Mucosa of descending colon (tissue), 3 donors: ENCODE results near the gene ZDHHC7. TPM values are rescaled to one million over a fixed set of nuclear protein-coding genes. Genes with fewer than 3 reads are reported as not detected.

ENCODE experiments used
- ATAC-seq: fragments of 200-7000 bp; cut with Tn5 transposase; one replicate; pipeline ENCODE4 v1.9.1; 2020; ENCODE audit warnings: mild to moderate bottlenecking, moderate library complexity
- DNase-seq, 3 donors: peaks; one replicate each; pipeline ENCODE4 v3.0.0-alpha.2; 2020
- H3K36me3 ChIP-seq: fragments of 200-600 bp; one replicate; pipeline ENCODE4 v1.8.0; 2021; ENCODE audit warnings: low read depth, mild to moderate bottlenecking
- H3K4me1 ChIP-seq: fragments of 200-600 bp; one replicate; pipeline ENCODE4 v1.8.0; 2021; ENCODE audit warnings: low read depth, mild to moderate bottlenecking
- H3K4me3 ChIP-seq: fragments of 200-600 bp; one replicate; pipeline ENCODE4 v1.8.0; 2021; ENCODE audit warnings: mild to moderate bottlenecking
- H3K9me3 ChIP-seq: fragments of 200-600 bp; one replicate; pipeline ENCODE4 v1.8.0; 2021; ENCODE audit warnings: mild to moderate bottlenecking
- CTCF ChIP-seq: fragments of 200-600 bp; IDR thresholded peaks from one replicate; pipeline ENCODE4 v1.8.0; 2022; ENCODE audit warnings: antibody characterized with exemption, mild to moderate bottlenecking
- intact Hi-C, 2 donors: fragments of 100-400 bp; cut with DNase I in 1 of 2; cut with micrococcal nuclease in 1 of 2; formaldehyde crosslinking; loops; one replicate each; pipeline versions ENCODE4 v1.11.0 to v1.11.1; 2022; cut with DNase I, micrococcal nuclease
- total RNA-seq, 3 donors: library from RNA; stranded (reverse); fragmentation: NEBNext Ultra II Directional in 2 of 3; extraction: Animal tissue kit (Norgen Biotek cat#: 25700) in 2 of 3; gene quantifications; one replicate each; pipeline versions ENCODE4 v1.2.1 to v1.2.4, GENCODE V29; 2021 to 2023
- donor health status: DM: no; HTN: no; CAD: no; lungs with moderate emphysema.
- donor health status: DM: no; HTN: no; CAD: no.
- donor health status: DM: no; HTN: yes; CAD: no.

Gene ZDHHC7
- total RNA-seq, 3 donors from 2014 or later, result 69.8 to 96.1 (median 78.7) TPM

- peaks cover under 1% of the 10 kb centered on the region for H3K4me1 ChIP-seq
- intact Hi-C loops, result no loop called here
- no peaks in the 10 kb centered on the region for H3K9me3 ChIP-seq
- DNase-seq (no peak), ATAC-seq (no peak)
- no peaks in the 10 kb centered on the region for H3K36me3 ChIP-seq
- H3K4me3 ChIP-seq, result no peak overlapping the region
- no peak for TF ChIP-seq CTCF
Measured at GRCh38 chr16:84957192-84957591, 54.1 kb downstream of the ZDHHC7 start.

- no peak for DNase-seq
- TF ChIP-seq CTCF, result no peak
- H3K4me3 ChIP-seq, result no peak overlapping the region
- no peak for ATAC-seq
- no peaks in the 10 kb centered on the region for H3K36me3 ChIP-seq
- peaks cover 5% of the 10 kb centered on the region for H3K4me1 ChIP-seq
- H3K9me3 ChIP-seq, result no peaks in the 10 kb centered on the region
- intact Hi-C loops, result no loop called here
Measured at GRCh38 chr16:84955427-84955826, 55.9 kb downstream of the ZDHHC7 start.

- ATAC-seq, result no peak
Measured at GRCh38 chr16:84953190-84953746, 58.1 kb downstream of the ZDHHC7 start.

GRCh38 chr16:84952335-84953189 is 58.8 kb downstream of the ZDHHC7 start:
- peak; percentile 96 for ATAC-seq
- TF ChIP-seq CTCF, result peak; percentile 73
- H3K4me1 ChIP-seq, result peaks cover 9% of the 10 kb centered on the region
- DNase-seq, result peak in 2 of 3 donors; percentile 66 to 95
- H3K9me3 ChIP-seq, result no peaks in the 10 kb centered on the region
- no peaks in the 10 kb centered on the region for H3K36me3 ChIP-seq
- no peak overlapping the region for H3K4me3 ChIP-seq
- intact Hi-C loops, result loop anchor here in 1 of 2 donors (5.0 kb wide), 1 partner anchor 200 kb away; no protein-coding TSS in a partner anchor

More at GRCh38 chr16:84953190-84953746, 58.1 kb downstream of the ZDHHC7 start:
- DNase-seq, result no peak
- Histone ChIP-seq H3K36me3 (no peaks in the 10 kb centered on the region), H3K9me3 (no peaks in the 10 kb centered on the region), H3K4me1 (peaks cover 9% of the 10 kb centered on the region), H3K4me3 (no peak overlapping the region)
- intact Hi-C loops, result loop anchor here in 1 of 2 donors (5.0 kb wide), 1 partner anchor 201 kb away; no protein-coding TSS in a partner anchor
- TF ChIP-seq CTCF, result no peak

GRCh38 chr16:84950906-84951305 is 60.4 kb downstream of the ZDHHC7 start:
- Histone ChIP-seq H3K4me1 (peaks cover 12% of the 10 kb centered on the region), H3K9me3 (no peaks in the 10 kb centered on the region), H3K36me3 (no peaks in the 10 kb centered on the region), H3K4me3 (no peak overlapping the region)
- intact Hi-C loops, result loop anchor here in 1 of 2 donors (5.0 kb wide), 1 partner anchor 199 kb away; no protein-coding TSS in a partner anchor
- ATAC-seq, result peak; percentile 9
- TF ChIP-seq CTCF, result no peak
- DNase-seq, result no peak
